Thyroid gland (tissue), 4 donors: ENCODE data around the gene TEN1.

Experiments used
- POLR2A ChIP-seq, 2 donors: fragments of 450-650 bp; IDR thresholded peaks; one replicate each; pipeline ENCODE4 v1.6.1; 2017; ENCODE audit warnings: antibody characterized with exemption in 2 of 2, mild to moderate bottlenecking in 2 of 2, moderate library complexity in 1 of 2
- TF ChIP-seq, protein P1 (sequence below), 6 experiments: fragments of 200-600 bp in 3 of 6; fragments of 450-650 bp in 3 of 6; sonication (generic) in 3 of 6; IDR thresholded peaks; one replicate each; pipeline ENCODE4 v1.5.1; 2016 to 2019; ENCODE audit warnings: antibody characterized with exemption in 6 of 6, mild to moderate bottlenecking in 2 of 6, inconsistent platforms in 1 of 6, moderate library complexity in 1 of 6

DNA sequence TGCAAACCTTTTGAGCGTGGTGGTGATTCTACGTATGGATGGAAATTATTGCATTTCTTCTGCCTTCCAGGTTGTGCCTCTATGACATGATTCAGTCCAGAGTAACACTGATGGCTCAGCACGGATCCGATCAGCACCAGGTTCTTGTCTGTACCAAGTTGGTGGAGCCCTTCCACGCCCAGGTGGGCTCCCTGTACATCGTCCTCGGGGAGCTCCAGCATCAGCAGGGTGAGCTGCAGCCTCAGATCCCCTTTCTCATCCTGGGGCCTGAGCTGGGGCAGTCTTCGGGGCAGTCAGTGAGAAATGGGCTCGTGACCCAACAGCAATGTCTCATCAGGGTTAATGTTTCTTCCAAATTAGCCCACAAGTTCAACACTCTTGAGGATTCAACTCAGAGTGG is 12.4 kb downstream of the TEN1 start:
- TF ChIP-seq, protein P1, sequence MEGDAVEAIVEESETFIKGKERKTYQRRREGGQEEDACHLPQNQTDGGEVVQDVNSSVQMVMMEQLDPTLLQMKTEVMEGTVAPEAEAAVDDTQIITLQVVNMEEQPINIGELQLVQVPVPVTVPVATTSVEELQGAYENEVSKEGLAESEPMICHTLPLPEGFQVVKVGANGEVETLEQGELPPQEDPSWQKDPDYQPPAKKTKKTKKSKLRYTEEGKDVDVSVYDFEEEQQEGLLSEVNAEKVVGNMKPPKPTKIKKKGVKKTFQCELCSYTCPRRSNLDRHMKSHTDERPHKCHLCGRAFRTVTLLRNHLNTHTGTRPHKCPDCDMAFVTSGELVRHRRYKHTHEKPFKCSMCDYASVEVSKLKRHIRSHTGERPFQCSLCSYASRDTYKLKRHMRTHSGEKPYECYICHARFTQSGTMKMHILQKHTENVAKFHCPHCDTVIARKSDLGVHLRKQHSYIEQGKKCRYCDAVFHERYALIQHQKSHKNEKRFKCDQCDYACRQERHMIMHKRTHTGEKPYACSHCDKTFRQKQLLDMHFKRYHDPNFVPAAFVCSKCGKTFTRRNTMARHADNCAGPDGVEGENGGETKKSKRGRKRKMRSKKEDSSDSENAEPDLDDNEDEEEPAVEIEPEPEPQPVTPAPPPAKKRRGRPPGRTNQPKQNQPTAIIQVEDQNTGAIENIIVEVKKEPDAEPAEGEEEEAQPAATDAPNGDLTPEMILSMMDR (IDR thresholded peaks at IDR 0.05): no peak
- TF ChIP-seq POLR2A (IDR thresholded peaks at IDR 0.05): no peak
